ENCODE data around the gene CDKN1B.

The CDKN1B gene

DNA sequence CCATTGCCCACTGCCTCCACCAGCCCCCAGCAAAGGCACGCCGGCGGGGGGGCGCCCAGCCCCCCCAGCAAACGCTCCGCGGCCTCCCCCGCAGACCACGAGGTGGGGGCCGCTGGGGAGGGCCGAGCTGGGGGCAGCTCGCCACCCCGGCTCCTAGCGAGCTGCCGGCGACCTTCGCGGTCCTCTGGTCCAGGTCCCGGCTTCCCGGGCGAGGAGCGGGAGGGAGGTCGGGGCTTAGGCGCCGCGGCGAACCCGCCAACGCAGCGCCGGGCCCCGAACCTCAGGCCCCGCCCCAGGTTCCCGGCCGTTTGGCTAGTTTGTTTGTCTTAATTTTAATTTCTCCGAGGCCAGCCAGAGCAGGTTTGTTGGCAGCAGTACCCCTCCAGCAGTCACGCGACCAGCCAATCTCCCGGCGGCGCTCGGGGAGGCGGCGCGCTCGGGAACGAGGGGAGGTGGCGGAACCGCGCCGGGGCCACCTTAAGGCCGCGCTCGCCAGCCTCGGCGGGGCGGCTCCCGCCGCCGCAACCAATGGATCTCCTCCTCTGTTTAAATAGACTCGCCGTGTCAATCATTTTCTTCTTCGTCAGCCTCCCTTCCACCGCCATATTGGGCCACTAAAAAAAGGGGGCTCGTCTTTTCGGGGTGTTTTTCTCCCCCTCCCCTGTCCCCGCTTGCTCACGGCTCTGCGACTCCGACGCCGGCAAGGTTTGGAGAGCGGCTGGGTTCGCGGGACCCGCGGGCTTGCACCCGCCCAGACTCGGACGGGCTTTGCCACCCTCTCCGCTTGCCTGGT, at the start of gene CDKN1B:
Gene CDKN1B (plus strand): TSS at position 576 of the 793 bp plus-strand sequence. CDS start 472 bp downstream, outside the sequence.
- peak within 1 kb of the TSS; percentile 99 for H3K27ac ChIP-seq
- TF ChIP-seq, protein P1, sequence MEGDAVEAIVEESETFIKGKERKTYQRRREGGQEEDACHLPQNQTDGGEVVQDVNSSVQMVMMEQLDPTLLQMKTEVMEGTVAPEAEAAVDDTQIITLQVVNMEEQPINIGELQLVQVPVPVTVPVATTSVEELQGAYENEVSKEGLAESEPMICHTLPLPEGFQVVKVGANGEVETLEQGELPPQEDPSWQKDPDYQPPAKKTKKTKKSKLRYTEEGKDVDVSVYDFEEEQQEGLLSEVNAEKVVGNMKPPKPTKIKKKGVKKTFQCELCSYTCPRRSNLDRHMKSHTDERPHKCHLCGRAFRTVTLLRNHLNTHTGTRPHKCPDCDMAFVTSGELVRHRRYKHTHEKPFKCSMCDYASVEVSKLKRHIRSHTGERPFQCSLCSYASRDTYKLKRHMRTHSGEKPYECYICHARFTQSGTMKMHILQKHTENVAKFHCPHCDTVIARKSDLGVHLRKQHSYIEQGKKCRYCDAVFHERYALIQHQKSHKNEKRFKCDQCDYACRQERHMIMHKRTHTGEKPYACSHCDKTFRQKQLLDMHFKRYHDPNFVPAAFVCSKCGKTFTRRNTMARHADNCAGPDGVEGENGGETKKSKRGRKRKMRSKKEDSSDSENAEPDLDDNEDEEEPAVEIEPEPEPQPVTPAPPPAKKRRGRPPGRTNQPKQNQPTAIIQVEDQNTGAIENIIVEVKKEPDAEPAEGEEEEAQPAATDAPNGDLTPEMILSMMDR (conservative IDR thresholded peaks at IDR 0.05): no peak

DNA sequence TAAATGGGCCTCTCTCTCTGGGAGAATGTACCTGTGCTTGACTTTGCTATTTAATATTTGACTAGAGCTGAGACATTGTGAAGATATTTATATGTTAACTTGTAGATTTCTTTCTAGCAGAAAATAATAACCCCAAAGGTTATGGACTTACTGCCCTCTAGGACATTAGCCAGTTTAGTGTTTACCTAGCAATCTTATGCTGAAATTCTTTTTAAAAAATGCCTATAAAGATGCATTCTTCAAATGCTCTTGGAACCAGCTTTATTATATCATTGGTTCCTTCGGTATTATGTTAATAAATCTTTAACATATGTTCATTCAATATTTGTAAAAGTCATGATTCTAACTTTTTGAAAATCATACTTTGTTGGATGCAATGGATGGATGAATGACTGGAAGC, 49.2 kb upstream of the CDKN1B start:
- TF ChIP-seq, protein P1 (conservative IDR thresholded peaks at IDR 0.05): no peak
- no peak overlapping the region for H3K27ac ChIP-seq

DNA sequence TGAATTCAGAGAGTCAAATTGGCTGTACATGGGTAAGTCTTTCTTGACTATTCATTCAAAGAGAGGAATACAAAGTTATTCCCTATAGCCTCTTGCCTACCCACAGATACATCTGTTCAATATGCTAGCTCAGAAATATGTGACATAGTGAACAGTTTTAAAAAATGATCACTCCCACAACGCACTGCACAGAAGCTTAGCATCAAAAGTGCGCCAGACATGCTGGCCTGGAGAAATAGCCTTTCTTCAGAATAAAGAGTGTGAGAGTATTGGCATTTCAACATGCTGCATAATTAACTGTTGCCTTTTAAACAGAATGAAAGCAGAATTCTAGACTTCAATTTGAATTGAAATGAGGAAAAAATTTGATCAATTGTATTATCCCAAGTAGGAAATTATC, 48.1 kb upstream of the CDKN1B start:
- TF ChIP-seq, protein P1 (conservative IDR thresholded peaks at IDR 0.05): no peak
- no peak overlapping the region for H3K27ac ChIP-seq

DNA sequence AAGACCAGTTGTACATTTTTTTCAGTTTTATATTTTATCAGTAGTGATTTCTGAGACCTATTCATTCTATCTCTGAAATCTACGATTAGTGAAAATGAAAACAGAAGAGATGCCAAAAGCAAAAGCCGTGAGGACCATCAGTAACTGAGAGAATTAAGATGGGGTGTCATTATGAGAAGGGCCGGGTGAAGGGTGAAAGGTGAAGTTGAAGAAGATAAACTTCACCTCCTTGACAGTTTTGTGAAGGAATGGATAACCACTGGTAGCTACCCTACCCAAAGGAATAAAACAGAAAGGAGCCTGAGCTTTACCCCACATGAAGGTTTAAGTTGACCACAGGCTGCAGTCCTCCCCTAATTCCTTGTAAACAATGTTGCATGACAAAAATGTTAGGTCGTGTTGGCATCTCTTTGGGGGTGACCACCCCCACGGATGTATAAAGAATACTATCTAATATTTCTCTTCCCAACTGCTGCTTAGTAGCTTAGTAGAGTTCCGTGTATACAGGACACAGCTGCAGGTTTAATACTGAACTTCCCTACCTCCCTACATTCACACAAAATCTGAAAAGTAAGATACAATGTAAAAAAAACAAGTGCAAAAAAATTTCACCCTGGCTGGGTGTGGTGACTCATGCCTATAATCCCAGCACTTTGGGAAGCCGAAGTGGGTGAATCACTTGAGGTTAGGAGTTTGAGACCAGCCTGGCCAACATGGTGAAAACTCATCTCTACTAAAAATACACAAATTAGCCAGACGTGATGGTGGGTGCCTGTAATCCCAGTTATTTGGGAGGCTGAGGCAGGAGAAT, 45.1 kb upstream of the CDKN1B start:
- no peak overlapping the region for H3K27ac ChIP-seq
- TF ChIP-seq, protein P1 (conservative IDR thresholded peaks at IDR 0.05): no peak

DNA sequence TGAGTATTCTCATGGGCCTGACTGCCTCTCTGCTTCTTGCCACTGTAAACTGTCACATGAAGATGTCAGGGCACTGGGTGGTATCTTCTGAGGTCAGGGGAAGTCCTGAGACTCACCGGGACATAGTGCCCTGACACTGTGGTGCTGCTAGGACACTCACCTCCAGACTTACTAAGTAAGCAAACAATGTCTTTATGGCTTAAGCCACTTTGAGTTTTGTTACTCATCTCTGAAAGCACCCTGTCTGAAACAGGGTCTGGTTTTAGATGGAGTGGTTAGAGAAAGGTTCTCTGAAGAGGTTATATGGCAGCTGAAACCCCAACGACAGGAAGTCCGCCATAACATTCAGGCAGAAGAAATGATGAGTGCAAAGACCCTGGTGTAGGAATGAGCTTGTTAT, 43.9 kb upstream of the CDKN1B start:
- TF ChIP-seq, protein P1 (conservative IDR thresholded peaks at IDR 0.05): no peak
- H3K27ac ChIP-seq: no peak overlapping the region

DNA sequence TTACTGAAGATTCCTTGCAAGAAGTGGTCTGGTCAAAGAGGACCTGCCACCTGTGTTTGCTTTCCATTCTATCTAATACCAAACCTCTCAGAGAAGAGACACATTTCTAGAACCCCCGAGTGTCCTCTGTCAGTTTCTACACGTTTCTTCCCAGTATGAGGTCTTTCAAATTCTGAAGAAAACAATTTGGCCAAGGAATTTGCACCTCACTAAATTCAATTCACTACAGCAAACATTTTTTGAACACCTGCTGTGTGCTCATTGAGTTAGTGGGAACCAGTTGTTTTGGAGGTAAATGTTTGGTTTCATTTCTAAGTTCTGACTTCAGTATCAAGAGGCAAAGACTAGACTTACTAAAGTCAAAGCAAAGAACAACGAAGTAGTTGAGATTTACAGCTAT, 40.6 kb upstream of the CDKN1B start:
- no peak overlapping the region for H3K27ac ChIP-seq
- TF ChIP-seq, protein P1 (conservative IDR thresholded peaks at IDR 0.05): no peak

DNA sequence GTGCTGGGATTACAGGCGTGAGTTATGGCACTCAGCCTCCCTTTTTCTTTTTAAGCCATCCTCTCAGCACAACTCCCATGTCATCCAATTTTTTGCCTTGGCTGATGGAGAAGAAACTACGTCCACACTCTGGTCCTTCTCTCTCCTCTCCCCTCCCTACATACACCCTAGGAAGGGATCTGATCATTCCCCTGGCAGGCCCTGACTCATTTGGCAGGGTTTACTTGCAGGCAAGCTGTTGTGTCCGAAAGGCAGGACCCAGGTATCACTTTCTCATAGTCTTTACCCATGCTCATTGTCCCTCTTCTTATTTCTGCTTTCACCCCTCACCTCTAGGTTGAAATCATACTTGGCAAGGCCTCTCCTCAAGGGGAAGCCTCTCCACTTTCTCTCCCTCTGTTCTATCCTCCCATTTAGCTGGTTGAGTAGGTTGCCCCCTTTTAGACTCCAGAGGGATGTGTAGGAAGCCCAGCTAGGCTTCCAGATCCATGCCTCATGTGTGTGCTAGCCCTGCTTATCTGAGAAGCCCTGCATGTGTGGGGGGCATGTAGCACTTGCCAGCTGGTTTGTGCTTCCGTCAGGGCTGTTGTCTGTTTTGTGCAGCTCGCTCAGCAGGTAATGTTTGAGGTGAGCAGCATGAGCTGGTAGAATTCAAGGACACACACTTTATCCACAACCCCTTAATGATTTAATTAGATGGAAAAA, 36.0 kb upstream of the CDKN1B start:
- TF ChIP-seq, protein P1 (conservative IDR thresholded peaks at IDR 0.05): no peak
- no peak overlapping the region for H3K27ac ChIP-seq

All from VCaP (cell line).